Karpas-422 (cell line): Measurements from ENCODE around the gene TBX10. TPM values are rescaled to one million over a fixed set of nuclear protein-coding genes. Genes with fewer than 3 reads are reported as not detected.
"Not testable (repeated sequence)": the region's sequence is repeated elsewhere in the genome, so short reads cannot be mapped to it uniquely, and the experiment has no call there.

ENCODE experiments used
- DNase-seq: peaks from one replicate; pipeline ENCODE4 v3.0.0-alpha.2; 2015
- H2AFZ ChIP-seq: fragments of 200-600 bp; sonication (generic); 2 replicates; pipeline ENCODE4 v1.6.1; 2014; ENCODE audit warnings: antibody characterized with exemption, low read length, mixed read lengths
- H3K27ac ChIP-seq: fragments of 200-600 bp; sonication (generic); 2 replicates; pipeline ENCODE4 v1.5.1; 2014; ENCODE audit warnings: mild to moderate bottlenecking, low read length, moderate library complexity
- H3K27me3 ChIP-seq: fragments of 200-600 bp; sonication (generic); 2 replicates; pipeline ENCODE4 v1.6.1; 2014; ENCODE audit warnings: low read length, mixed read lengths
- H3K36me3 ChIP-seq: fragments of 200-600 bp; sonication (generic); 2 replicates; pipeline ENCODE4 v1.6.1; 2014; ENCODE audit warnings: low read length, mixed read lengths; ENCODE audit not compliant: insufficient read depth
- H3K4me1 ChIP-seq: fragments of 200-600 bp; sonication (generic); 2 replicates; pipeline ENCODE4 v1.6.1; 2014; ENCODE audit warnings: mild to moderate bottlenecking, low read length, mixed read lengths
- H3K4me2 ChIP-seq: fragments of 200-600 bp; sonication (generic); 2 replicates; pipeline ENCODE4 v1.6.1; 2014; ENCODE audit warnings: low read length, low read depth, mild to moderate bottlenecking; ENCODE audit not compliant: poor library complexity, severe bottlenecking
- H3K4me3 ChIP-seq: fragments of 200-600 bp; sonication (generic); 2 replicates; pipeline ENCODE4 v1.5.1; 2014; ENCODE audit warnings: mild to moderate bottlenecking, antibody characterized with exemption, low read length, mixed read lengths
- H3K79me2 ChIP-seq: fragments of 200-600 bp; sonication (generic); 2 replicates; pipeline ENCODE4 v1.6.1; 2014; ENCODE audit warnings: mild to moderate bottlenecking, low read length, mixed read lengths
- H3K9ac ChIP-seq: fragments of 200-600 bp; sonication (generic); 2 replicates; pipeline ENCODE4 v1.6.0; 2014; ENCODE audit warnings: low read length
- H3K9me2 ChIP-seq: fragments of 200-600 bp; sonication (generic), shearing (Covaris generic); replicated peaks from 2 replicates; pipeline ENCODE4 v1.6.0; 2014; ENCODE audit warnings: mild to moderate bottlenecking, low read length, moderate library complexity; ENCODE audit not compliant: insufficient read depth
- H3K9me3 ChIP-seq: fragments of 300-700, 200-600 bp; sonication (generic); 2 replicates; pipeline ENCODE4 v1.6.1; 2014; ENCODE audit warnings: low read length, mixed read lengths
- H4K20me1 ChIP-seq: fragments of 200-600 bp; sonication (generic); 2 replicates; pipeline ENCODE4 v1.6.1; 2014; ENCODE audit warnings: mild to moderate bottlenecking, antibody characterized with exemption, low read length, low read depth; ENCODE audit not compliant: insufficient read depth
- total RNA-seq: library from RNA; depleted of rRNA; stranded (reverse); fragments of >200 nt; shearing (Covaris generic); gene quantifications from 2 replicates; pipeline ENCODE4 v1.2.3, GENCODE V29; 2014; ENCODE audit warnings: low replicate concordance

TBX10 gene
- total RNA-seq, 1 experiment from 2014 or later: not detected

- H3K79me2 ChIP-seq: no peaks in the 10 kb centered on the region
- DNase-seq: no peak
Observed at GRCh38 chr11:67662142-67662834, 22.7 kb upstream of the TBX10 start.

GRCh38 chr11:67660752-67661151 is 21.2 kb upstream of the TBX10 start:
- H3K4me3 ChIP-seq, H4K20me1 ChIP-seq, DNase-seq, H3K27ac ChIP-seq, H3K4me2 ChIP-seq, H3K36me3 ChIP-seq, H3K79me2 ChIP-seq, H3K9me2 ChIP-seq, H3K9ac ChIP-seq, H3K27me3 ChIP-seq, H3K9me3 ChIP-seq, H2AFZ ChIP-seq: not testable (repeated sequence)
- H3K4me1 ChIP-seq: peaks cover 13% of the 10 kb centered on the region

More at GRCh38 chr11:67662142-67662834, 22.7 kb upstream of the TBX10 start:
- no peaks in the 10 kb centered on the region for H3K36me3 ChIP-seq
- H4K20me1 ChIP-seq: no peaks in the 10 kb centered on the region
- H3K27me3 ChIP-seq: no peaks in the 10 kb centered on the region
- no peak overlapping the region for H2AFZ ChIP-seq
- H3K4me3 ChIP-seq: no peak overlapping the region
- no peak overlapping the region for H3K4me2 ChIP-seq
- no peaks in the 10 kb centered on the region for H3K9me2 ChIP-seq
- no peaks in the 10 kb centered on the region; the same call in 1 of the 2 replicates for H3K9me3 ChIP-seq
- peaks cover 29% of the 10 kb centered on the region for H3K4me1 ChIP-seq
- no peak overlapping the region for H3K9ac ChIP-seq
- H3K27ac ChIP-seq: no peak overlapping the region

- not testable (repeated sequence) for H2AFZ ChIP-seq, H3K27ac ChIP-seq, H4K20me1 ChIP-seq, H3K9ac ChIP-seq, H3K79me2 ChIP-seq, H3K27me3 ChIP-seq, H3K4me3 ChIP-seq, H3K36me3 ChIP-seq, DNase-seq, H3K9me2 ChIP-seq, H3K4me2 ChIP-seq
- Histone ChIP-seq H3K9me3 (peaks cover 14% of the 10 kb centered on the region), H3K4me1 (peaks cover 12% of the 10 kb centered on the region)
Observed at GRCh38 chr11:67659651-67660165, 20.1 kb upstream of the TBX10 start.

- no peak for DNase-seq
- H3K9me2 ChIP-seq: no peaks in the 10 kb centered on the region
- peaks cover 14% of the 10 kb centered on the region for H3K9me3 ChIP-seq
- H3K4me3 ChIP-seq: no peak overlapping the region
- no peaks in the 10 kb centered on the region for H3K27me3 ChIP-seq
- no peak overlapping the region for H3K27ac ChIP-seq
- no peaks in the 10 kb centered on the region for H4K20me1 ChIP-seq
- H3K79me2 ChIP-seq: no peaks in the 10 kb centered on the region
- H3K9ac ChIP-seq: no peak overlapping the region
- H3K4me1 ChIP-seq: peaks cover 12% of the 10 kb centered on the region
- H2AFZ ChIP-seq: no peak overlapping the region
- H3K36me3 ChIP-seq: no peaks in the 10 kb centered on the region; the same call in 1 of the 2 replicates
- H3K4me2 ChIP-seq: no peak overlapping the region
Observed at GRCh38 chr11:67657300-67657699, 17.7 kb upstream of the TBX10 start.

GRCh38 chr11:67656278-67656922 is 16.8 kb upstream of the TBX10 start:
- DNase-seq: peak; percentile 74
- Histone ChIP-seq H3K27ac (no peak overlapping the region), H3K79me2 (no peaks in the 10 kb centered on the region), H3K4me3 (no peak overlapping the region), H3K9me2 (no peaks in the 10 kb centered on the region), H3K9me3 (peaks cover 14% of the 10 kb centered on the region), H3K4me1 (peaks cover 13% of the 10 kb centered on the region), H3K27me3 (no peaks in the 10 kb centered on the region), H2AFZ (no peak overlapping the region), H3K36me3 (no peaks in the 10 kb centered on the region; the same call in 1 of the 2 replicates), H3K4me2 (no peak overlapping the region), H3K9ac (no peak overlapping the region), H4K20me1 (no peaks in the 10 kb centered on the region)

GRCh38 chr11:67654225-67654624 is 14.7 kb upstream of the TBX10 start:
- no peak for DNase-seq

GRCh38 chr11:67652965-67653845 is 13.6 kb upstream of the TBX10 start:
- no peaks in the 10 kb centered on the region for H3K9me2 ChIP-seq
- no peak overlapping the region for H3K4me3 ChIP-seq
- no peaks in the 10 kb centered on the region for H3K27me3 ChIP-seq
- H2AFZ ChIP-seq: no peak overlapping the region
- no peaks in the 10 kb centered on the region for H3K79me2 ChIP-seq
- no peaks in the 10 kb centered on the region; the same call in 1 of the 2 replicates for H3K36me3 ChIP-seq
- peaks cover 31% of the 10 kb centered on the region for H3K4me1 ChIP-seq
- peaks cover 14% of the 10 kb centered on the region for H3K9me3 ChIP-seq
- no peak overlapping the region for H3K4me2 ChIP-seq
- no peak overlapping the region for H3K9ac ChIP-seq
- no peak overlapping the region for H3K27ac ChIP-seq
- H4K20me1 ChIP-seq: no peaks in the 10 kb centered on the region
- DNase-seq: no peak

More at GRCh38 chr11:67654225-67654624, 14.7 kb upstream of the TBX10 start:
- peaks cover 14% of the 10 kb centered on the region for H3K9me3 ChIP-seq
- H3K9ac ChIP-seq: no peak overlapping the region
- no peak overlapping the region for H3K27ac ChIP-seq
- H3K4me1 ChIP-seq: peaks cover 29% of the 10 kb centered on the region
- H4K20me1 ChIP-seq: no peaks in the 10 kb centered on the region
- H3K4me2 ChIP-seq: no peak overlapping the region
- H3K4me3 ChIP-seq: no peak overlapping the region
- H3K9me2 ChIP-seq: no peaks in the 10 kb centered on the region
- H2AFZ ChIP-seq: no peak overlapping the region
- H3K36me3 ChIP-seq: no peaks in the 10 kb centered on the region; the same call in 1 of the 2 replicates
- H3K79me2 ChIP-seq: no peaks in the 10 kb centered on the region
- H3K27me3 ChIP-seq: no peaks in the 10 kb centered on the region
